Measurements from ENCODE around the gene TAPT1.

DNA sequence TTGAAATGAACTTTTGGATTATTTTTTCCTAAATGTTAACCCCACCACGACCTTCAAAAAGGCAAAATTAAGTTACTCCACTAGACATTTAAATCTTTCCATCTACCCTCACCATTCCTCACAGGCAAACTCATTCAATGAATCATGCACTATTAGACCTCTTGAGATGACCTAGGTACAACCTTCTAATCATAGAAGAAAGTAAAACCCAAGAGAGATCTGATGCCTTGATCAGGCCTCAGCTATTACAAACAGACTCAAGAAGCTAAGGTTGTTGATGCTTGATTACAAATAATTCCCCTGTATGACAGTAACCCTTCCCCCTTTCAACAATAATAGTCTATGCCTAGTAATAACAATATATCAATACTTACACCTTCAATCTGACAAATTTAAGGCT lies 18.9 kb downstream of the TAPT1 start:
- TF ChIP-seq POLR2AphosphoS5 (IDR thresholded peaks at IDR 0.05; ENCODE audit: low read depth, low read length) (no peak), TAF1 (IDR thresholded peaks at IDR 0.05; ENCODE audit: borderline replicate concordance, insufficient read depth, low read length) (no peak), SIN3A (IDR thresholded peaks at IDR 0.05; ENCODE audit: borderline replicate concordance, insufficient read depth, low read length) (no peak), FOXP2 (optimal IDR thresholded peaks at IDR 0.05; ENCODE audit: borderline replicate concordance, extremely low read depth, extremely low read length, insufficient read depth) (no peak)
- TF ChIP-seq, protein P1, sequence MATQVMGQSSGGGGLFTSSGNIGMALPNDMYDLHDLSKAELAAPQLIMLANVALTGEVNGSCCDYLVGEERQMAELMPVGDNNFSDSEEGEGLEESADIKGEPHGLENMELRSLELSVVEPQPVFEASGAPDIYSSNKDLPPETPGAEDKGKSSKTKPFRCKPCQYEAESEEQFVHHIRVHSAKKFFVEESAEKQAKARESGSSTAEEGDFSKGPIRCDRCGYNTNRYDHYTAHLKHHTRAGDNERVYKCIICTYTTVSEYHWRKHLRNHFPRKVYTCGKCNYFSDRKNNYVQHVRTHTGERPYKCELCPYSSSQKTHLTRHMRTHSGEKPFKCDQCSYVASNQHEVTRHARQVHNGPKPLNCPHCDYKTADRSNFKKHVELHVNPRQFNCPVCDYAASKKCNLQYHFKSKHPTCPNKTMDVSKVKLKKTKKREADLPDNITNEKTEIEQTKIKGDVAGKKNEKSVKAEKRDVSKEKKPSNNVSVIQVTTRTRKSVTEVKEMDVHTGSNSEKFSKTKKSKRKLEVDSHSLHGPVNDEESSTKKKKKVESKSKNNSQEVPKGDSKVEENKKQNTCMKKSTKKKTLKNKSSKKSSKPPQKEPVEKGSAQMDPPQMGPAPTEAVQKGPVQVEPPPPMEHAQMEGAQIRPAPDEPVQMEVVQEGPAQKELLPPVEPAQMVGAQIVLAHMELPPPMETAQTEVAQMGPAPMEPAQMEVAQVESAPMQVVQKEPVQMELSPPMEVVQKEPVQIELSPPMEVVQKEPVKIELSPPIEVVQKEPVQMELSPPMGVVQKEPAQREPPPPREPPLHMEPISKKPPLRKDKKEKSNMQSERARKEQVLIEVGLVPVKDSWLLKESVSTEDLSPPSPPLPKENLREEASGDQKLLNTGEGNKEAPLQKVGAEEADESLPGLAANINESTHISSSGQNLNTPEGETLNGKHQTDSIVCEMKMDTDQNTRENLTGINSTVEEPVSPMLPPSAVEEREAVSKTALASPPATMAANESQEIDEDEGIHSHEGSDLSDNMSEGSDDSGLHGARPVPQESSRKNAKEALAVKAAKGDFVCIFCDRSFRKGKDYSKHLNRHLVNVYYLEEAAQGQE (IDR thresholded peaks at IDR 0.05; ENCODE audit: insufficient read depth in 1 of 2, low read depth in 2 of 2, low read length in 2 of 2), result no peak

Data from PFSK-1 (cell line).